Endothelial cell of umbilical vein (primary cell): ENCODE measurements around the gene SLC22A23. TPM values are rescaled to one million over a fixed set of nuclear protein-coding genes. Genes with fewer than 3 reads are reported as not detected.

Experiments used
- BruUV-seq: library from RNA; stranded (reverse); fragments of 400-500 nt; replicated peaks from 2 replicates; lab custom pipeline; 2021; lab: Mats Ljungman, UMichigan
- CTCF ChIA-PET: fragments of 300-600, 350-600 bp; sonication (Branson Sonifier 250); formaldehyde crosslinking; loops from one replicate; lab custom pipeline; 2021; ENCODE audit warnings: antibody characterized with exemption, inconsistent platforms; lab: Charles Lee
- POLR2A ChIA-PET: fragments of 300-600, 350-600 bp; sonication (Branson Sonifier 250); formaldehyde crosslinking; loops from one replicate; lab custom pipeline; 2021; ENCODE audit warnings: antibody characterized with exemption, inconsistent platforms; lab: Charles Lee
- DNase-seq: peaks from one replicate; pipeline ENCODE4 v3.0.0-alpha.2; 2011; ENCODE audit warnings: low read depth, low spot score
- FAIRE-seq: peaks from 2 replicates; lab custom pipeline; 2011; peaks lifted over from hg19 to GRCh38; lab: Jason Lieb, UNC
- H2AFZ ChIP-seq: 2 replicates; pipeline ENCODE4 v1.6.0; 2012; ENCODE audit warnings: low read depth, low read length, control low read depth, inconsistent platforms
- H3K27ac ChIP-seq: 2 replicates; pipeline ENCODE4 v1.5.1; 2011; ENCODE audit warnings: low read depth, mild to moderate bottlenecking, control low read depth, low read length, moderate library complexity; ENCODE audit not compliant: insufficient read depth
- H3K27me3 ChIP-seq, 2 experiments: 2 replicates each; pipeline versions ENCODE4 v1.6.0 to v1.6.1; 2011; ENCODE audit warnings: low read length in 2 of 2, mixed read lengths in 1 of 2; ENCODE audit not compliant: control insufficient read depth in 2 of 2, insufficient read depth in 2 of 2
- H3K36me3 ChIP-seq, 2 experiments: 2 replicates in 1 of 2; 3 replicates in 1 of 2; pipeline ENCODE4 v1.5.1; 2011; ENCODE audit warnings: low read length in 2 of 2, mild to moderate bottlenecking in 1 of 2, moderate library complexity in 1 of 2; ENCODE audit not compliant: control insufficient read depth in 2 of 2, insufficient read depth in 2 of 2; ENCODE audit errors: extremely low read depth in 1 of 2
- H3K4me1 ChIP-seq: 3 replicates; pipeline ENCODE4 v1.5.1; 2011; ENCODE audit warnings: mild to moderate bottlenecking, low read length; ENCODE audit not compliant: control insufficient read depth, insufficient read depth; ENCODE audit errors: extremely low read depth
- H3K4me2 ChIP-seq: 2 replicates; pipeline ENCODE4 v1.6.1; 2011; ENCODE audit warnings: low read length, control low read depth, mixed read lengths; ENCODE audit not compliant: insufficient read depth
- H3K4me3 ChIP-seq, 3 experiments: fragments of 200-600 bp in 1 of 3; sonication (generic), shearing (Covaris generic) in 1 of 3; replicated peaks in 1 of 3; 2 replicates each; pipeline ENCODE4 v1.5.1; 2011 to 2016; ENCODE audit warnings: control low read depth in 3 of 3, low read length in 3 of 3, mild to moderate bottlenecking in 2 of 3, inconsistent platforms in 1 of 3, low read depth in 1 of 3, moderate library complexity in 1 of 3; ENCODE audit not compliant: insufficient read depth in 1 of 3
- H3K79me2 ChIP-seq: 2 replicates; pipeline ENCODE4 v1.6.0; 2012; ENCODE audit warnings: low read length, inconsistent platforms; ENCODE audit not compliant: control insufficient read depth, insufficient read depth
- H3K9ac ChIP-seq: replicated peaks from 2 replicates; pipeline ENCODE3; 2011; ENCODE audit warnings: low read length, control low read depth; ENCODE audit not compliant: insufficient read depth; ENCODE audit errors: extremely low read depth
- H3K9me1 ChIP-seq: replicated peaks from 3 replicates; pipeline ENCODE4 v1.6.0; 2011; ENCODE audit warnings: mild to moderate bottlenecking, low read length; ENCODE audit not compliant: control insufficient read depth, insufficient read depth; ENCODE audit errors: extremely low read depth
- H3K9me3 ChIP-seq: replicated peaks from 2 replicates; pipeline ENCODE4 v1.5.1; 2012; ENCODE audit warnings: low read length, inconsistent platforms; ENCODE audit not compliant: control insufficient read depth, insufficient read depth
- H4K20me1 ChIP-seq: replicated peaks from 2 replicates; pipeline ENCODE3; 2011; ENCODE audit warnings: mild to moderate bottlenecking, low read length; ENCODE audit not compliant: control insufficient read depth, insufficient read depth; ENCODE audit errors: extremely low read depth
- EZH2 ChIP-seq: IDR thresholded peaks from 2 replicates; pipeline ENCODE4 v1.6.1; 2012; ENCODE audit warnings: borderline replicate concordance, low read depth, mild to moderate bottlenecking, moderate library complexity, low read length, inconsistent platforms; ENCODE audit not compliant: severe bottlenecking
- FOS ChIP-seq: IDR thresholded peaks from 2 replicates; pipeline ENCODE4 v1.6.1; 2011; ENCODE audit warnings: mild to moderate bottlenecking, low read length, moderate library complexity, borderline replicate concordance; ENCODE audit not compliant: insufficient read depth
- GATA2 ChIP-seq: IDR thresholded peaks from 2 replicates; pipeline ENCODE4 v1.7.0; 2011; ENCODE audit warnings: low read depth, mild to moderate bottlenecking, moderate library complexity, mixed read lengths, low read length; ENCODE audit not compliant: insufficient read length, insufficient read depth
- JUN ChIP-seq: IDR thresholded peaks from 2 replicates; pipeline ENCODE4 v1.6.1; 2011; ENCODE audit warnings: borderline replicate concordance, low read depth; ENCODE audit not compliant: insufficient read length, insufficient read depth
- MYC ChIP-seq: IDR thresholded peaks from one replicate; pipeline ENCODE4 v1.6.1; 2011; ENCODE audit warnings: mild to moderate bottlenecking, low read depth, low read length
- POLR2A ChIP-seq: IDR thresholded peaks from 2 replicates; pipeline ENCODE4 v1.6.1; 2012; ENCODE audit warnings: low read depth, mild to moderate bottlenecking, control low read depth, low read length
- POLR2AphosphoS5 ChIP-seq: IDR thresholded peaks from 2 replicates; pipeline ENCODE4 v1.6.1; 2012; ENCODE audit warnings: low read depth, mild to moderate bottlenecking, control low read depth, low read length, moderate library complexity; ENCODE audit not compliant: insufficient read depth
- dilution Hi-C: fragments of 300-500 bp; cut with MboI; formaldehyde crosslinking; loops from one replicate; pipeline ENCODE4 v1.15.0; 2019; ENCODE audit warnings: low sequenced_read_pairs; ENCODE audit not compliant: extremely low pct_ligation_motif_present
- intact Hi-C: fragments of 100-400 bp; cut with micrococcal nuclease; formaldehyde crosslinking; loops from one replicate; pipeline ENCODE4 v1.10.0; 2022
- polyA plus RNA-seq, 4 experiments: library from polyadenylated mRNA; depleted of rRNA in 3 of 4; stranded (reverse) in 3 of 4; unstranded in 1 of 4; fragments of >200 nt; gene quantifications; 2 replicates each; pipeline versions ENCODE4 v1.2.1 to v1.2.3, GENCODE V29; 2011 to 2012; ENCODE audit warnings: missing spikeins in 1 of 4
- total RNA-seq: library from RNA; stranded (reverse); gene quantifications from 2 replicates; pipeline ENCODE4 v1.2.3, GENCODE V29; 2021
- TF ChIP-seq, protein P1 (sequence below): IDR thresholded peaks from 2 replicates; pipeline ENCODE4 v1.6.1; 2011; ENCODE audit not compliant: insufficient read depth, insufficient read length
- TF ChIP-seq, protein P2 (sequence below), 2 donors: IDR thresholded peaks; 1 replicate in 1 of 2; 2 replicates in 1 of 2; pipeline ENCODE4 v1.5.1; 2011; ENCODE audit warnings: low read length in 2 of 2, mild to moderate bottlenecking in 2 of 2, moderate library complexity in 2 of 2, control low read depth in 1 of 2, inconsistent platforms in 1 of 2, low read depth in 1 of 2; ENCODE audit not compliant: insufficient read depth in 1 of 2; ENCODE audit errors: extremely low read depth in 1 of 2

SLC22A23 gene
- total and polyA plus RNA-seq, 2 donors (not counting 3 experiments of a cell fraction or from before 2014, with no cell fraction given) = 4.2 to 14.3 TPM

- H3K27me3 ChIP-seq = no peaks in the 10 kb centered on the region
- no peaks in the 10 kb centered on the region for H4K20me1 ChIP-seq
- no peak overlapping the region for H3K4me2 ChIP-seq
- H3K9ac ChIP-seq = no peak overlapping the region
- dilution Hi-C loops (no loop called here), intact Hi-C loops (no loop called here)
- no peak for FAIRE-seq
- H3K36me3 ChIP-seq = no peaks in the 10 kb centered on the region
- H2AFZ ChIP-seq = no peak overlapping the region
- no peak overlapping the region for H3K4me3 ChIP-seq
- no peaks in the 10 kb centered on the region for H3K4me1 ChIP-seq
- ChIA-PET POLR2A (no interaction called here), CTCF (no interaction called here)
- TF ChIP-seq EZH2 (no peak), MYC (no peak), JUN (no peak), POLR2A (no peak), POLR2AphosphoS5 (no peak), FOS (no peak), GATA2 (no peak)
- TF ChIP-seq, protein P1, sequence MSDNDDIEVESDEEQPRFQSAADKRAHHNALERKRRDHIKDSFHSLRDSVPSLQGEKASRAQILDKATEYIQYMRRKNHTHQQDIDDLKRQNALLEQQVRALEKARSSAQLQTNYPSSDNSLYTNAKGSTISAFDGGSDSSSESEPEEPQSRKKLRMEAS = no peak
- TF ChIP-seq, protein P2, sequence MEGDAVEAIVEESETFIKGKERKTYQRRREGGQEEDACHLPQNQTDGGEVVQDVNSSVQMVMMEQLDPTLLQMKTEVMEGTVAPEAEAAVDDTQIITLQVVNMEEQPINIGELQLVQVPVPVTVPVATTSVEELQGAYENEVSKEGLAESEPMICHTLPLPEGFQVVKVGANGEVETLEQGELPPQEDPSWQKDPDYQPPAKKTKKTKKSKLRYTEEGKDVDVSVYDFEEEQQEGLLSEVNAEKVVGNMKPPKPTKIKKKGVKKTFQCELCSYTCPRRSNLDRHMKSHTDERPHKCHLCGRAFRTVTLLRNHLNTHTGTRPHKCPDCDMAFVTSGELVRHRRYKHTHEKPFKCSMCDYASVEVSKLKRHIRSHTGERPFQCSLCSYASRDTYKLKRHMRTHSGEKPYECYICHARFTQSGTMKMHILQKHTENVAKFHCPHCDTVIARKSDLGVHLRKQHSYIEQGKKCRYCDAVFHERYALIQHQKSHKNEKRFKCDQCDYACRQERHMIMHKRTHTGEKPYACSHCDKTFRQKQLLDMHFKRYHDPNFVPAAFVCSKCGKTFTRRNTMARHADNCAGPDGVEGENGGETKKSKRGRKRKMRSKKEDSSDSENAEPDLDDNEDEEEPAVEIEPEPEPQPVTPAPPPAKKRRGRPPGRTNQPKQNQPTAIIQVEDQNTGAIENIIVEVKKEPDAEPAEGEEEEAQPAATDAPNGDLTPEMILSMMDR (IDR thresholded peaks at IDR 0.05; ENCODE audit: extremely low read depth in 1 of 2, insufficient read depth in 1 of 2, low read depth in 1 of 2, low read length in 2 of 2) = no peak
- no TSS peak for BruUV-seq
- no peaks in the 10 kb centered on the region for H3K9me1 ChIP-seq
- no peaks in the 10 kb centered on the region for H3K9me3 ChIP-seq
- no peak for DNase-seq
- no peak overlapping the region for H3K27ac ChIP-seq
- H3K79me2 ChIP-seq = no peaks in the 10 kb centered on the region
These were observed 155.3 kb downstream of the SLC22A23 start for GRCh38 chr6:3301506-3301905.
